Hematopoietic multipotent progenitor cell treated with erythropoietin and hydrocortisone succinate and interleukin-3 and kit ligand, for 6 days (in vitro differentiated cells): ENCODE measurements around the gene SMIM30.
"Not testable (repeated sequence)": the region's sequence is repeated elsewhere in the genome, so short reads cannot be mapped to it uniquely, and the experiment has no call there.

Experiments used
- DNase-seq: peaks from one replicate; pipeline ENCODE4 v3.0.0-alpha.2; 2015

SMIM30 gene

GRCh38 chr7:113118074-113118959, at the start of gene SMIM30:
TSS of gene SMIM30 (minus strand) at chr7:113118554. CDS start at chr7:113117578, 976 bp downstream.
- DNase-seq = peak; percentile 98

GRCh38 chr7:113166176-113166575, 47.8 kb upstream of the SMIM30 start:
- DNase-seq = not testable (repeated sequence)

- no peak for DNase-seq
These were observed 42.7 kb upstream of the SMIM30 start for GRCh38 chr7:113161050-113161449.

- DNase-seq = peak; percentile 65
These were observed 41.5 kb upstream of the SMIM30 start for GRCh38 chr7:113159746-113160339.

- DNase-seq = no peak
These were observed 40.4 kb upstream of the SMIM30 start for GRCh38 chr7:113158756-113159155.

- DNase-seq = no peak
These were observed 35.8 kb upstream of the SMIM30 start for GRCh38 chr7:113154117-113154516.

GRCh38 chr7:113144817-113145216, 26.5 kb upstream of the SMIM30 start:
- no peak for DNase-seq

GRCh38 chr7:113143486-113144257, 25.3 kb upstream of the SMIM30 start:
- no peak for DNase-seq

- peak; percentile 80 for DNase-seq
These were observed 24.2 kb upstream of the SMIM30 start for GRCh38 chr7:113142385-113143119.

GRCh38 chr7:113141803-113142202, 23.4 kb upstream of the SMIM30 start:
- no peak for DNase-seq

GRCh38 chr7:113140956-113141355, 22.6 kb upstream of the SMIM30 start:
- DNase-seq = no peak

GRCh38 chr7:113137241-113137640, 18.9 kb upstream of the SMIM30 start:
- DNase-seq = no peak

GRCh38 chr7:113134025-113134424, 15.7 kb upstream of the SMIM30 start:
- DNase-seq = no peak

GRCh38 chr7:113131367-113131766, 13.0 kb upstream of the SMIM30 start:
- no peak for DNase-seq

- DNase-seq = no peak
These were observed 9.7 kb upstream of the SMIM30 start for GRCh38 chr7:113128031-113128430.

GRCh38 chr7:113125728-113126127, 7.4 kb upstream of the SMIM30 start:
- DNase-seq = peak; percentile 72

GRCh38 chr7:113122744-113123143, 4.4 kb upstream of the SMIM30 start:
- DNase-seq = no peak

GRCh38 chr7:113120647-113121046, 2.3 kb upstream of the SMIM30 start:
- no peak for DNase-seq

GRCh38 chr7:113119429-113119828, 1.1 kb upstream of the SMIM30 start:
- no peak for DNase-seq

GRCh38 chr7:113117374-113117774, 980 bp downstream of the SMIM30 start:
- peak; percentile 27 for DNase-seq

- peak; percentile 27 for DNase-seq
These were observed 4.4 kb downstream of the SMIM30 start for GRCh38 chr7:113113912-113114311.

GRCh38 chr7:113109718-113110117, 8.6 kb downstream of the SMIM30 start:
- no peak for DNase-seq

- peak; percentile 77 for DNase-seq
These were observed 18.2 kb downstream of the SMIM30 start for GRCh38 chr7:113100121-113100603.
